ENCODE data around the gene FTSJ3. TPM values are rescaled to one million over a fixed set of nuclear protein-coding genes. Genes with fewer than 3 reads are reported as not detected.

Gene FTSJ3
- total RNA-seq, 2 donors from 2014 or later = 25.9 to 28.4 TPM

DNA sequence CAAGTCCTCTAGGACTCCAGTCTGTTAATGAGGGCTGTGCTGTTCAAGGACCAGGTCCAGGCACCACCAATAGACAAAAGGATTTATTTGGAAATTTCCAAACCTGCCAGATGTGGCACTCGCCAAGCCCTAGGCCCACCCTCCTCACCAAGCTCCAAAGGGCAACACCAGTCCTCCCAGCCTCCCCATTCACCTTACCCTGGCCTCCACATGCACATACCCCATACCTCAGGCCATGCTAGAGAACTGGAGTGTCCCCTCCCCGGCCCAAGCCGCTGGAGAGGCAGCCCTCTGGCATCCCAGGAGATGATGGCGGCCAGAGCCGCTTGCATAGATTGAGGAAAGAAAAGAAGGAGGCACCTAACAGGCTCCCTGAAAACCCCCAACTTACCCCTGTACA is 4.6 kb upstream of the FTSJ3 start:
- DNase-seq (no peak), ATAC-seq (no peak)
- intact Hi-C loops (cut with DNase I, micrococcal nuclease) = no loop called here

DNA sequence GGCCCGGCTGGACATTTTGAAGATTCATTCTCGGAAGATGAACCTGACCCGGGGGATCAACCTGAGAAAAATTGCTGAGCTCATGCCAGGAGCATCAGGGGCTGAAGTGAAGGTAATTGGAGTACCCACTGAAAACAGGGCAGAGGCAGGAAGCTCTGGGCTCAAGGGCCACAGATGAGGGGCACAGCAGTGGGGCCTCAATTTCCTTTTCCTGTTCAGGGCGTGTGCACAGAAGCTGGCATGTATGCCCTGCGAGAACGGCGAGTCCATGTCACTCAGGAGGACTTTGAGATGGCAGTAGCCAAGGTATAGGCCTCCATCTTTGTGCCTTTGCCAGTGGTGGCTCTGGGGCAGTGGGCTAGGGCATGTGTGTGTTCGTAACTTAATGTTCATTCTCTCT is 4.0 kb upstream of the FTSJ3 start:
- no peak for ATAC-seq

DNA sequence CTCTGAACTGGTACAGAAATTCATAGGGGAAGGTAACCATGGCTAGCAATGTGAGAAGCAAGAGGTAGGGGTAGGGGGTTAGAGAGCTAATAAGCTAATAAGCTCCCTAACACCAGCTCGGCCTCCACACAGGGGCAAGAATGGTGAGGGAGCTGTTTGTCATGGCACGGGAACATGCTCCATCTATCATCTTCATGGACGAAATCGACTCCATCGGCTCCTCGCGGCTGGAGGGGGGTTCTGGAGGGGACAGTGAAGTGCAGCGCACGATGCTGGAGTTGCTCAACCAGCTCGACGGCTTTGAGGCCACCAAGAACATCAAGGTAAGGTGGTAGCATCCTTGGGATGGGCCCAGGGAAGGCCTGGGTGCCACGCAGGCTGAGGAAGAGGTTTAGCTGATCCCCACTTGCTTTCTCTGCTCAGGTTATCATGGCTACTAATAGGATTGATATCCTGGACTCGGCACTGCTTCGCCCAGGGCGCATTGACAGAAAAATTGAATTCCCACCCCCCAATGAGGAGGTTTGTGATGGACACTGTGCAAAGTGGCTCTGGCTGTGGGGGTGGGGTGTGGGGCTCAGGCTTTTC is 3.5 kb upstream of the FTSJ3 start:
- DNase-seq = no peak
- intact Hi-C loops (cut with DNase I, micrococcal nuclease) = no loop called here
- no peak for ATAC-seq

More for the DNA sequence above, 4.0 kb upstream of the FTSJ3 start:
- intact Hi-C loops (cut with DNase I, micrococcal nuclease) = no loop called here
- no peak for DNase-seq

DNA sequence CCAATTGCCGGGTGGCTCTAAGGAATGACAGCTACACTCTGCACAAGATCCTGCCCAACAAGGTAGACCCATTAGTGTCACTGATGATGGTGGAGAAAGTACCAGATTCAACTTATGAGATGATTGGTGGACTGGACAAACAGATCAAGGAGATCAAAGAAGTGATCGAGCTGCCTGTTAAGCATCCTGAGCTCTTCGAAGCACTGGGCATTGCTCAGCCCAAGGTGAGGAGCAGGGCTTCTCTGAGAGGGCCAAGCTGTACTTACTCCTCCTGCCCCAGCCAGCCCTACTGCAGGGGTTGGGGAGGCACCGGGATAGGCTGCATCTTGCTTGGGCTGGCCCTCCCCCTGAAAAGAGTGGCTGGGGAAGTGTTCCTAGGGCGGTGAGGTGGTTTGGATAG is 2.8 kb upstream of the FTSJ3 start:
- DNase-seq = no peak
- ATAC-seq = no peak
- intact Hi-C loops (cut with DNase I, micrococcal nuclease) = no loop called here

DNA sequence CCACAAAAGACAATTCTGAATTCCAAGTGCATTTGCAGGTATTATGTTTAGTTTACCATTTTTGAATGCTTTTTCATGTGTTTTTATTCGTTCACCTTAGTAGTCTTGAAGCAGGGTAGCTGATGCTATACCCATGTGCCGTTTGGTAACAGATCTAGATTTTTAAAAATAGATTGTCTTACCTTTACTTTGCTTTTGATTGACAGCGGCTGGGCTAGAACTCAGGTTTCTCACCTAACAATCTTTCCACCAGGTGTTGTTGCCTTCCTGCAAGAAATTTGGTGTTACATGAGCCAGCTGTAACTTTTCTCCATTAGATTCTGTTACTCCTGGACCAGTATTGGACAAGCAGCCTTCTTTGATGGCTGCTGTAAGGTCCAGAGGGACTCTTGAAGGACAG is 1.5 kb upstream of the FTSJ3 start:
- DNase-seq (no peak), ATAC-seq (no peak)
- intact Hi-C loops (cut with DNase I, micrococcal nuclease) = no loop called here

DNA sequence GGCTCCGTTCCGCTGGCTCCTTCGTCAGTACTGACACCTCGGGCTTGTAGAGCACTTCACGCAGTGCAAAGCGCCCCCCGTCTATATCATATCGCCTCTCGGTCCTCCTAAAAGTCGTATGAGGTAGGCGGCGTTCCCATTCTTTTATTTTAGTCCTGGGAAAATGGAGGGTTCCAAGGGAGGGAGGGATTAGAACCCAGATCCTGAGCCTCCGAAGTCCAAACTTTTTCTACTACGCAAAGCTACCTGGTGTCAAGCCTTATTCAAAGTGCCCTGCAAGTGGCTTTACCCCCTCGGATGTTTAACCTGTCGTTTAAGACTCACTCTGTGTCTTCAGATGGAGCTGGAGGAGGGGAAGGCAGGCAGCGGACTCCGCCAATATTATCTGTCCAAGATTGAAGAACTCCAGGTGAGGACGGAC is 348 bp upstream of the FTSJ3 start:
- DNase-seq = no peak
- intact Hi-C loops (cut with DNase I, micrococcal nuclease) = no loop called here
- ATAC-seq = no peak

DNA sequence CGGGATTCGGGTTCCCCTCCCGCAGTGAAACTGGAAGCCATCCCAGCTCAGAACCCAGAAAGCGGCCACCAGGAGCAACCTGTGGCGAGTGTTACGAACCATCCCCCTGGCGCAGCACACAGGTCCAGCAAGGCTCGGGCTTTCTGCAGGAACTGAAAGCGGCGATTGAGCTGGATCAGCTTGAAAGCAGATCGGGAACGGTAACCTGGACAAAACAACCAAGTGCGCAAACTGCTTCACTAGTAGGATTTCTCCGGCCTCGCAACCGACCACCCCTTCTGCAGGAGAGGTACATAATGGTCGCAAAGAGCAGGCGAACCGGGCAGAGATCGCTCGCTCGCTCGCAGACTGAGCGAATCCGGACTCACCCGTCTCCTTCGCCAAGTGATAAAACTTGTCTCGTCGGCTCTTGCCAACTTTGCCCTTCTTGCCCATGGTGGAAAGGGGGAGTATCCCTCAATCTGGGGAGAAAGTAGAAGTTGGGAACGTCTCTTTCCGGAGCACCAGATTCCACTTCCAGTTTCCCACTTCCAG is 928 bp downstream of the FTSJ3 start:
- ATAC-seq (peak; percentile 19), DNase-seq (no peak)
- intact Hi-C loops (cut with DNase I, micrococcal nuclease) = no loop called here

DNA sequence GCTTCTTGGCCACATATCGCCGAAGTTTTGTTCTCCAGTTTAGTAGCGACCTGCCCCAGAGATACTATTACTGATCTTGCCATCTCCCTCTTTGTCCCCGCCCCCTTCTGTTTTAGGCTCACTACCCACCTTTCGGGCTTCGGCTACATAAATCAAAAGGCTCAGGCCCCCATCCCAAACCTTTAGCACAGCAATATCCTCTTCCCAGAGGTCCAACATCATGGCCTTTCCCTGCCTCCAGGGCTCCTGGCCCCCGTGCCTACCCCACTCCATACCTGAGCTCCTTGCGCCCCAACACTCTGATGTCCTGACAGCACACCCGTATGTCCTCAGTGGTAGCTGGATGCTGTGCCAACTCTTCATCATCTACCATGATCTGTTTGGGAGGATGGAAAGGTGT is 3.1 kb downstream of the FTSJ3 start:
- intact Hi-C loops (cut with DNase I, micrococcal nuclease) = no loop called here
- no peak for DNase-seq
- no peak for ATAC-seq

DNA sequence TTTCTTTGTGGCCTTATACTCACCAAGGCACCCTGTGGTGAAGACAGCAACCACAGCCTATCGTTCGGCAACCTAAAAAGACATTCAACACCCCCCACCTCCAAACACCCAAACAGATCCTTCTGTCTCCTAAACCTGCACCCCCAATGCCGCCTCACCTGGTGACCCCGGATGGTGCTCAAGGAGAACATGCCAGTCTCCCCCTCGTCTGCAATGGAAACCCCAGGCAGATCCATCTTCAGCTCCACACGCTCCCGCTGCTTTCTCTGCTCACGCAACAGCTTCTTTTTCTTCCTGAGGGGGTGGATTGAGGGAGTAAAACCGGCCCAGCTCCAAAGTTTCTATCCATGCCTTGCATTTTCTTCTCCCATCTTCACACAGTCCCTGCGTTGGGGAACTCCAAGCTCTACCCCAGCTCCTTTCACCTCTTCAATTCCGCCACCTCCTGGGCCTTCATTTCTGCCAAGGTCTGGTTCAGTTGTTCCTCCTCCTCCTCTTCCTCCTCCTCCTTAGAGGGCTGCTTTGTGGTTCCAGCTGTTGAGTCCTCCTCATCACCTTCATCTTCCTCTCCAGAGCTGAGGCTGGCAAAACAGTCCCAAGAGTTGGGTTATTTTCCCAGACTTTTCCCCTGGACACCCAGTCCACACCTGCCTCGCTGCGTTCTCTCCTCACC is 3.7 kb downstream of the FTSJ3 start:
- intact Hi-C loops (cut with DNase I, micrococcal nuclease) = no loop called here
- DNase-seq (no peak), ATAC-seq (no peak)

DNA sequence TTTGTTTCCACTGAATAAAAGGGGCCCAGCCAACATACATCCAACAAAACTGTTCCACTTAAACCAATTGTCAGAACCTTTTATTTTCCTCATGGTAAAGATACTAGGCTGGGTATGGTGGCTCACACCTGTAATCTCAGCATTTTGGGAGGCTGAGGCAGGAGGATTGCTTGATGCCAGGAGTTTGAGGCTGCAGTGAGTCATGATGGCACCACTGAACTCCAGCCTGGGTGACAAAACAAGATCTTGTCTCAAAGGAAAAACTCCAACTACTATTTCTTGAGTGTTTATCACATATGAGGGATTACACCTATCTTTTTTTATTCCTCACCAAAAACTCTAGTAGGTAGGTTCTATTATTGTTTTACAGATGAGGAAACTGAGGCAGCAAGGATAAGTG is 4.9 kb downstream of the FTSJ3 start:
- DNase-seq = no peak
- intact Hi-C loops (cut with DNase I, micrococcal nuclease) = no loop called here
- ATAC-seq = no peak

DNA sequence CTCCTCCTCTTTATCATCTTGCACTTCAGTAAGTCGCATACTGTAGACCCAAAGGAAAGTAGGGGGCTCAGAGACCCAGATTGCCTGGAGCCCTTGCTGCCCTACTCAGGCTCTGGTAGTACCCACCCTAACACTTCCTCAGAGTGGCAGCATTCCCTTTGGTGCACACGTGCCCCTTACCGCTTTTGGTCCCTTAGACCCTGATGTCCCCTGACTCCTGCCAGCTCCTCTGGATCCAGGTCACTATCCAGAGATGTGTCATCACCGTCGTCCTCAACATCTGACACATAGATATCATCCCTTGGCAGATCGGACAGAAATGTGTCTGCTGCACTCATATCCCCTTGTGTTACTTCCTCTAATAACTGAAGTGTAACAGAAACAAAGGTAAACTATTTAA is 5.7 kb downstream of the FTSJ3 start:
- ATAC-seq = no peak
- intact Hi-C loops (cut with DNase I, micrococcal nuclease) = no loop called here
- DNase-seq = no peak

DNA sequence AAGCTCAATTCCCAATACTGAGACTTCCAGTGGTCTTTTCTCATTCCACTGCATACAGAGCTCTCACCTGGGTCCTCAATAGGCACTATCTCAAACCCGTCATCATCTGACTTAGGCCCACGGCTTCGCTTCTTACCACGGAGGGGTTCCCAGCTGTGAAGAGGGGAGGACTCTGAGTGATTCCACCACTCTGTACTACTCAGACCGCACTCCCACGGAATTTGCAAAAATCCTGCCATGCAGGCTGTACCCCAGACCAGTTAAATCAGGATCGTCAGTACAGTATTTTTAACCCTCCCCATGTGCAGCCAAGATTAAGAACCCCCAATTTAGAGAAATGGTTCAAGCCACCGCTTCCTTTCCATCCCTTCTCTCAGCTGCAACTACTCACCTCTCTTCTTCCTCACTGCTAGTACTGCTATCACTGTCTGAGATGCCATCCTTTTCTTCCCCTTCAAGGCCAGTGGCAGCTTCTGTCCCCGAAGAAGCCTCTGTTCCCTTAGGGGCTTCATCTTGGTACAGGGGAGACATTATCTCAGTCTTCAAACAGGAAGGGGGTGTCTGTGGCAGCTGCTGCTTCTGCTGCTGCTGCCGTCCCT is 6.4 kb downstream of the FTSJ3 start:
- DNase-seq (no peak), ATAC-seq (no peak)
- intact Hi-C loops (cut with DNase I, micrococcal nuclease) = no loop called here

DNA sequence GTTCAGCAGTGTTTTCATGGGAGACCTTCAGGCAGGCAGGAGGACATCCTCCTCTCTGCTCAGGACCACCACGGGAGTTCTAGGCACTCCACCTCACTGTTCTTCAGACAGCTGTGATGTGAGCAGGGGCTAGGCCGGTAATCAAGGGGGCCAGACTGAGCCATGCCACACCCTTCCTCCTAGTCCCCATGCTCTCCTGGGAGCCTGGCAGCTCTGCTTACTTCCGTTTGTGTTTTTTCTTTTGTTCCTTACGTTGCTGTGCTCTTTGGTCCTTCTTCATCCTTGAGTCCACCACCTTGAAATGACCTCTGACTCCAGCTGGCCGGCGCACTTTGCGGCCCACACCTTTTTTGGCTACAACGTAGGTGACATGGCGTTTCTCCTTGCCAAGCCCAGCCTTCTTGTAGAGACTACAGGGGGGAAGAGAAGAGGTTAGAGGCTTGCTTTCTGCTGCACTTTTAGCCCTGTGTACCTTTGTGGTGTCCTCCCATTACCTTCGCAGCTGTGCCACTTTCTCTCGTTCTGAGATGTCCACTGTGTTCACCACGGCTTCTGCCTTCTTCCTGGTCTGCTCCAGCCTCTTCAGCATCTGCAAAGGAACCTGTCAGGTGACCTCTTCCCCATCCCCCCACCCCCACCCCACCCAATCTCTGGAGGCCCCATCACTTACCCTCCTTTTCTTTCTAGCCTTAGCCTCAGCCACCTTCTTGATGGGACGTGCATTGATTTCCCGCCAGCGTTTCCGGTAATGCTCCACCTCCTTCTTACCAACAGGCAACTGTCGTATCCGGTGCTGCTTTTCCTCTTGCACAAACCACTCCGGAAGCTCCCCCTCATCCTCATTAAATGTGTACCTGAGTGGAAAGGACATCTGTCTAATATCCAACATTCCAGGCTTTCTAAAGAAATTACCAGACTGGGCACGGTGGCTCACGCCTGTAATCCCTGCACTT is 7.6 kb downstream of the FTSJ3 start:
- intact Hi-C loops (cut with DNase I, micrococcal nuclease) = no loop called here
- peak; percentile 61 for ATAC-seq
- DNase-seq = no peak

DNA sequence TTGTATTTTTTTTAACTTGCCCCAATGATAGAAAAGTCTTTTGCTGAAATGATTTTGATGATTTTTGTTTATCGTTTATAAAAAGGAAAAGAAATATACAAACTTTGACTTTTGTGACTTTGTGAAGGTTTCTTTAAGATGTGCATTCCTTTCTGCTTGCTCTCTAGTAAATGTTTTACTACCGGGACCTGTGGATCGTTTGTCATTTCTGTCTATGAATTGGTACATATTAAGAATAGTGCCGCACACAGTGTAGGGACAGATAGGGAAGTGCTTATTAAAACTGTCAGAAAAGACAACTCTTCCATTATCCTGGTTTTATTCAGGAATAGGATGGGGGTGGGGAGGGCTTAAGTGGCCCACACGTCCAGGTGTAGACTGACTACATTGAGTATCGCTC is 8.3 kb downstream of the FTSJ3 start:
- intact Hi-C loops (cut with DNase I, micrococcal nuclease) = no loop called here
- no peak for DNase-seq
- ATAC-seq = peak; percentile 32

DNA sequence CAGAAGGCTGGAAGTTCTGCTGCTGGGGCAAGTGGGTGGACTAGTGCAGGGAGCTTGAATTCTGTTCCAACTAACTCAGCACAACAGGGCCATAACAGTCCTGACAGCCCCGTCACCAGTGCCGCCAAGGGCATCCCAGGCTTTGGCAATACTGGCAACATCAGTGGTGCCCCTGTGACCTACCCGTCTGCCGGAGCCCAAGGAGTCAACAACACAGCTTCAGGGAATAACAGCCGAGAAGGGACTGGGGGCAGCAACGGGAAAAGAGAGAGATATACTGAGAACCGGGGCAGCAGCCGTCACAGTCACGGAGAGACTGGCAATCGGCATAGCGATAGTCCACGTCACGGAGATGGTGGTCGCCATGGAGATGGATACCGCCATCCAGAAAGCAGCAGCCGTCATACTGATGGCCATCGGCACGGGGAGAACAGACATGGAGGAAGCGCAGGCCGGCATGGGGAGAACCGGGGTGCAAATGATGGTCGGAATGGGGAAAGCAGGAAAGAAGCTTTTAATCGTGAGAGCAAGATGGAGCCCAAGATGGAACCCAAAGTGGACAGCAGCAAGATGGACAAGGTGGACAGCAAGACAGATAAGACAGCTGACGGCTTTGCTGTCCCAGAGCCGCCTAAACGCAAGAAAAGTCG is 9.6 kb downstream of the FTSJ3 start:
- DNase-seq = no peak
- intact Hi-C loops (cut with DNase I, micrococcal nuclease) = no loop called here
- no peak for ATAC-seq

DNA sequence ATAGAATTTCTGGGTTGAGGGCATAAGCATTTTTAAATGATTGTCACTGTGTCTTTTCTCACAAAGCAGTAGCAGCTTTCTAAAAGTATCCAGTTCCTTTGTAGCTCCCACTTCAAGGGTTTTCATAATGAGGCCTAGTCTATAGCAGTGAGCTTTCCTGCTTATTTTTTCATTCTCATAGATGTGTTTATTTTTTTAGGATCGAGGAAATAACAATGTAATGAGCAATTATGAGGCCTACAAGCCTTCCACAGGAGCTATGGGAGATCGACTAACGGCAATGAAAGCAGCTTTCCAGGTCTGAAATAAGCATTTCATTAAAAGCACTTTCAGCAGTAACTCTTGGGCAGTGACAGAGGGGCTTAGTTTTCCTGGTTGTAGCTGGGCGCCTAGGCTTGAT is 10.8 kb downstream of the FTSJ3 start:
- no peak for DNase-seq
- intact Hi-C loops (cut with DNase I, micrococcal nuclease) = no loop called here
- no peak for ATAC-seq

DNA sequence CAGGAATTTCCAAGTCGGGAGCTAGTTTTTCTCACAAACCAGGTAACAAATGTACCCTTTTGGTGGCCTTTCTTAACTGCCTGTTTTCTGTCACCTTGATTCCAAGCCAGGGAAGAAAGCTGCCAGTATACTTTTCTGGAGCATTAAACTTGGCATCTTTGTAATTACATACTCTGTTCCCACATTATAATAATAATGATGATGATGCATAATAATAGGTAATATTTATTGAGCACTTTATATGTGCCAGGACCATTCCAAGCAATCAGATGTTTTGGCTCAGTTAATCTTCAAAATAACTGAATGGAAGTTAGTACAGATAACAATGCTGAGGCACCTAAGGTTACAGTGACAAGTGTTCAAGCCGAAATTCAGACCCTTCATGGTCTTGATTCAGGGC is 11.3 kb downstream of the FTSJ3 start:
- ATAC-seq (no peak), DNase-seq (no peak)
- intact Hi-C loops (cut with DNase I, micrococcal nuclease) = no loop called here

DNA sequence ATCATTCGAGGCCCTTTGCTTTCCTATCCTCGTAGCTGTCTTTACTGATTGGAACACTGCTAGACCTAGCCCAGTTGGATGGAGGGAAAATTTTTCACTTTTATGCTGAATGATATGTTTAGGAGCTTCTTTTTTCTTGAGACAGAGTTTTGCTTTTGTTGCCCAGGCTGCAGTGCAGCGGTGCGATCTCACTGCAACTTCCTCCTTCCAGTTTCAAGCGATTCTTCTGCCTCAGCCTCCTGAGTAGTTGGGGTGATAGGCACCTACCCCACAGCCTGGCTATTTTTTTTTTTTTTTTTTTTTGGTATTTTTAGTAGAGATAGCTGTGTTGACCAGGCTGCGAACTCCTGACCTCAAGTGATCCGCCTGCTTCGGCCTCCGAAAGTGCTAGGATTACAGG is 17.5 kb downstream of the FTSJ3 start:
- intact Hi-C loops (cut with DNase I, micrococcal nuclease) = no loop called here
- ATAC-seq (no peak), DNase-seq (no peak)

DNA sequence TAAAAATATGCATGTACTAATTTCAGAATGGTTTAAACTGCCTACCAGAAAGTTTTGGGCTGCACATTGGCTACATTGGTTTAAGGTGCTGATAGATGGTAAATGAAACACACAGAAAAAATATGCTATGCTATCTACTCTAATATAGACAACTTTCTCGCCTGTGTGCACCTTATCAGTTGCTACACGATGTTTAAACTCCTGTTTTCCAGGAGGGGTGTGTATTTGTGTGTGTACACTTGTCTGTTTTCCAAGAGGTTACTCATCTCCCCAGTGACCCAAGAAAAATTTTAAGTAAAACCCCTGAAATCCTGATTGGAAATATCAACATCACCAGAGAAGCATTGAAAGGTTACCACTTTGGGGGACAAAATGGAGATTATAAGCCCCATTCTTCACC is 21.9 kb downstream of the FTSJ3 start:
- no peak for DNase-seq
- ATAC-seq = no peak
- intact Hi-C loops (cut with DNase I, micrococcal nuclease) = no loop called here
